GM10847 (cell line): Measurements from ENCODE around the gene MACROD2.

ENCODE experiments used
- POLR2A ChIP-seq: IDR thresholded peaks from 2 replicates; pipeline ENCODE4 v1.6.1; 2011; ENCODE audit not compliant: insufficient read length; ENCODE audit errors: extremely low read depth

The MACROD2 gene

GRCh38 chr20:14865731-14866130, 870.4 kb downstream of the MACROD2 start:
- TF ChIP-seq POLR2A: no peak

DNA sequence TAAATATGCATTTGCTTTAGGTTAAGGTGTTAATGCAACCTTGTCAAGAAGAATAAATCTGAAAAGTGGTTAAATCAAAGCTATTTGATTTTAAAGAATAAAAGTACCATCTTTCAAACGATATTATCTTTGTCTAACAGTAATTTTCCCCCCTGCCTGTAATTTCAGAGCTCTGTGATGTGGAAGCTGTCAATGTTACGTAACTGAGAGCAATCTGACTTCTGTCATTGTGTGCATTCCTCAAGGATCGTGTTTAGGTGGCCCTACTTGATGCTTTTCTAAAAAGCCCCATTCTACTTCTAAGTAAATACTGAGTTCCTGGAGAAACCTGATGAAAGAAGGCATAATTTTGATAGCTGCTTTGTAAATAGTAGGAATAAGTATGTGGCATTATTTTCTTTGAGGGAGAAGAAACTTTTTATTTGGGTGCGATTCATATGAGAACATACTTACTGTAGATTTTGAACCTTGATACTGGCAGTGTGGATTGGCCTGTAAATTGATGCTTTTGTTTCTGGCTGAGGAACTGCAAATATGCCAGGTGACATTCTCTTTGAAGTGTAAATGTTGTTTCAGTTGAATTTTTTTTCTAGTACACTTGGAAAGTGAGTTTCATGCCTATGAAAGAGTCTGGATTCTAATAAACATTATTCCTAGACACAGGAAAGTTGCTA, 871.7 kb downstream of the MACROD2 start:
- no peak for TF ChIP-seq POLR2A

DNA sequence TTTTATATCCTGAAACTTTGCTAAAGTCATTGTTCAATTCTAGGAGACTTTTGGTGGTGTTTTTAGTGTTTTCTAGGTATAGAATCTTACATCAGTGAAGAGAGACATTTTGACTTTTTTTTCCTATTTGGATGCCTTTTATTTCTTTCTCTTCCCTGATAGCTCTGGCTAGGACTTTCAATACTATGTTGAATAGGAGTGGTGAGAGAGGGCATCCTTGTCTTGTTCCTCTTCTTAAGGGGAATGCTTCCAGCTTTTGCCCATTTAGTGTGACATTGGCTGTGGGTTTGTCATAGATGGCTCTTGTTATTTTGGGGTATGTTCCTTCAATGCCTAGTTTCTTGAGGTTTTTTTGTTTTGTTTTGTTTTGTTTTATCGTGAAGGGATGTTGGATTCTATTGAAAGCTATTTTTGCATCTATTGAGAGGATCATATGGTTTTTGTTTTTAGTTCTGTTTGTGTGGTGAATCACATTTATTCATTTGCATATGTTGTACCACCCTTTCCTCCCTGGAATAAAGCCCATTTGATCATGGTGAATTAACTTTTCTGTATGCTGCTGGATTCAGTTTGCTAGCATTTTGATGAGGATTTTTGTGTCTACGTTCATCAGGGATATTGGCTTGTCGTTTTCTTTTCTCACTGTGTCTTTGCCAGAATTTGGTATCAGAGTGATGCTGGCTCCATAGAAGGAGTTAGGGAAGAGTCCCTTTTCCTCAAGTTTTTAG, 882.1 kb downstream of the MACROD2 start:
- TF ChIP-seq POLR2A: no peak

DNA sequence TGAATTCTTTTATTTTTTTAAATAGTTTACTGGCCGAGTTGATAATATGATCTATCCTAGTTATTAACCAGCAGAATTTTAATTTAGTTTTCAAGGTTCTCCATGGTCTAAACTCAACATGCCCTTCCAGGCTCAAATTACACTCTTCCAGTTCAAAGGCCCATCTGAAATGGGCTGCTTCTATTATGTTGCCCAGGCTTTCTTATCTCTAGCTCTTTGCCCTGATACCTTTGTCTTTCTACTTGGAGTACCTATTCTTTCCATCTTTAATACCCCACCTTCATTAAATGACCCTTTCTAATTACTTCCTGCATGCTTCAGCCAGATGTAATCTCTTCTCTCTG, 883.3 kb downstream of the MACROD2 start:
- TF ChIP-seq POLR2A: no peak

DNA sequence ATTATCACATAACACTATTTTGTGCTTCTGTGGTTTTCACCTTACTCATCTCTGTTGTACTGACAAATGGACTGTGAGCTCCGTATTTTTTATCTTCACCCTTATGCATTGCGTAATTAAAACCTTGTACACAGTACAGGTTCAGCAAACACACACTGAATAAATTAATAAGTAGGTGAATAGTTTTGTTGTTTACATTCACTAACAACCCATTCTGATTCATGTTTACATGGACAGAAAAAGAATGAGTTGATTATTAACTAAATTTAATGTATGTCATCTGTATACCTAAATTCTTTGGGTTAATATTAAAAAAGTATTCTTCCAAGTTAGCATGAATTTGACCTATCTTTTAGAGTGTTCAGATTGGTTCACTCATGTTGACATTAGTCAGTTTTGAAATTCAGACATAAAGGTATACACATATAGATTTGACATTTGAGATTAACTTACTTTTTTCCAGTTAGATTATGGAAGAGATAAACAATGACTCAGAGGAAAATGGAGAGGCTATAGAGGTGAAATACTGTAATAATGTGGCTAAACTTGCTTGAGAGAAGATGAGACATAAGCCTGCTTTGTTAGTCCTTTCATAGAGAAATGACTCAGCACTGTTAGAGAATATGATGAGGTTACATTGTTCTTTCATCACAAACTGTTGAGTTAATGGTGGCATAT, 883.8 kb downstream of the MACROD2 start:
- TF ChIP-seq POLR2A: no peak

DNA sequence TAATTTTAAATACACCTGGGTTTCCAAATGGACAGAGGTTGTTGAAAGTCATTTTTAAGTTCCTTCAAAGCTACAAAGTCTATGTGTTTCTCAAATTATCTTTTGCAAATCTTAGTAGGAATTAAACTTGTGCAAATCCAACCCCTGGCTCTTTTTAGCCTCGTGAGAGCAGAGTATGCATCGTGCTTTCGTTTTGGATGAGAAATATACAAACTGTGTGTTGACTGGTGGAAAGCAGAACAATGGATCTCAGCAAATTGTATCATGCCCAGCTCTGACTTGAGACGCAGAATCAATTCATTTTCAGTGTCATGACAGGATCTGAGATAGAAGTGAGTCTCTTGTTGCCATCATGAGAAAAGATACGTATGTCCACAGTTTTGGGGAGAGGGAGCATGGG, 884.5 kb downstream of the MACROD2 start:
- no peak for TF ChIP-seq POLR2A

DNA sequence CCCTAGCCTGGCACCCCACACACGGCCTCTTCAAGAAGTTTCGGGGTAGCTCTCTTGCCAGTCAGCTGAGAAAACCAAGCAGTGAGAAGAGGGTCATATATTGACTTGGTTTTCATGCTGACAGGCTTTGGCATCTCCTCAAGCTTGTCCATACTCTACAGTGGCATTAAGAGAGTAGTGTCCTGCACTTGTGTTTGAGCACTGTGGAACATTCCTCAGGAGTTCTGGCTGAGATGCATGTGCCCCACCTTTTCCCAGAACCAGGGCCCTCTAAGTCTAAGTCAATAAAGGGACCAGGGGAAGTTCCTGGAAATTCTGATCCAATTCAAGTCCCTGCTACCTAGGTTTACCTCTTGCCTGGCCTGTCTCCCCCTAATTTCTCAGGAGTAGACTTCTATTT, 886.2 kb downstream of the MACROD2 start:
- no peak for TF ChIP-seq POLR2A

DNA sequence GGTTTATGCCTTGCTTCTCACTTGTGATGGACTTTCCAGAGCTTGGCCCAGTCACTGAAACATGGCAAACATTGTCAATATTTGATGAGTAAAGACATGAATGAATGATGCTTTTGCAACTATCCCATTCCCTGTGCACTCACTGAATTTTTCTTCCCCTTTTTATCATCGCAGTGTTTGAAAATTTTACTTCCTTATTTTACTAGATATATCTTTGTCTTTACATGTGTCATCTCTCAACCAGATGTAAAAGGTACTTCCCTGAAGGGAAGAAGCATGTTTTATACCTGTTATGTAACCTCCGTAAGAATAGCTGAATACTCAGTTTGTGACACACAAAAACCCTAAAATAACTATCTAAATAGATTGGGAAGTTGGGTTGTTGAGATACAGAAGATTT, 886.8 kb downstream of the MACROD2 start:
- TF ChIP-seq POLR2A: no peak

GRCh38 chr20:14882846-14883245, 887.5 kb downstream of the MACROD2 start:
- no peak for TF ChIP-seq POLR2A

DNA sequence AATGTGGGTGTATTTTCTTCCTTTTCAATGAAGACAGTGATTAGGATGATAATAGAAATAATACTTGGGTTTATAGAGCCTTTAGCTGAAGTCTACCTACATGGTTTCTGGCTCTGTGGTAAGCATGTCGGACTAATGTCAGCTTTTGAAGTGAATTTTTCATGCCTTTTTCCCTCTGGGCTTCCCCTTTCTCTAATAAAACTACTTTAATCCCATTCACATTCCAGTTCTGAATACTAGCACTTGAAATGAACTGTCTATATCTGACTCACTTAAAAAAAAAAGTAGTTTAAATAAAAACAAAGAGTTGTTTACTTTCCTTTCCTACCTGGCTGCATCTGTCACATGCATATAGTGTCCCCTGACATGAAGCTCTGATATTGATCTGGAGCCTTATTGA, 888.0 kb downstream of the MACROD2 start:
- TF ChIP-seq POLR2A: no peak

GRCh38 chr20:14885661-14886060, 890.3 kb downstream of the MACROD2 start:
- TF ChIP-seq POLR2A: no peak

- TF ChIP-seq POLR2A: no peak
Observed at GRCh38 chr20:14888134-14888533, 892.8 kb downstream of the MACROD2 start.

DNA sequence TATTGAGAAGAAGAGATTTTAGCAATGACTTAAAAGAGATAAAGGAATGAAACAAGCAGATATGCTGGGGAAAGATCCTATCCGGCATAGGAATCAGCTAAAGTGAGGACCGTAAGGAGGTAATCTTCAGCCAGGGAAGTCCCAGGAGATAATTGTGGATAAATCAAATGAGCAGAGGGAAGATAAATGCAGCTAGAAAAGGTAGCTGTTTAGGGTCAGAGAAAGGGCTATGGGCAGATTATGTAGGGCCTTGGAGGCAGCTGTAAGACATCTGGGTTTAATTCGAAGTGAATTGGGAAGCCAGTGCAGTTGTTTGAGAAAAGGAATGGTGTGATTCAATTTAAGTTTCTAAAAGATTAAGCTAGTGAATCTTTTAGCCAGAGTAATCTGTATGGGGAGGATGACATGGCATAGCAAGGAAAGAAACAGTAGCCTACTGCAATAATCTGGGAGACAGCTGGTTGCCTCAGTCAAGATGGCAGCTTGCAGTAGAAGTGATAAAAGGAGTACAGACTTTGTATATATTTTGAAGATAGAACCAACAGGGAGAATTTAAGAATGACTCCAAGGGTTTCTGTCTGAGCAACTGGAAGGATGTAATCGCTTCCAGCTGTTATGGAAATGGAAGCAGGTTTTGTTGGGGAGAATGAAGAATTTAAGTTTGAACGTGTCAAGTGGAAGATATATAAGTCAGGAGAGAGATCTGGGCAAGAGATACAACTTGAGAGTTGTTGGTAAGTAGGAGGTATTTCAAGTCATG, 894.4 kb downstream of the MACROD2 start:
- no peak for TF ChIP-seq POLR2A

GRCh38 chr20:14890713-14891112, 895.4 kb downstream of the MACROD2 start:
- no peak for TF ChIP-seq POLR2A

GRCh38 chr20:14892782-14893181, 897.5 kb downstream of the MACROD2 start:
- no peak for TF ChIP-seq POLR2A

- TF ChIP-seq POLR2A: no peak
Observed at GRCh38 chr20:14896569-14896968, 901.3 kb downstream of the MACROD2 start.
